DMS153 (cell line): ENCODE results near the gene PDE1C.

Source experiments
- DNase-seq: peaks from one replicate; lab custom pipeline; 2025; lab: John Stamatoyannopoulos, UW

The PDE1C gene

DNA sequence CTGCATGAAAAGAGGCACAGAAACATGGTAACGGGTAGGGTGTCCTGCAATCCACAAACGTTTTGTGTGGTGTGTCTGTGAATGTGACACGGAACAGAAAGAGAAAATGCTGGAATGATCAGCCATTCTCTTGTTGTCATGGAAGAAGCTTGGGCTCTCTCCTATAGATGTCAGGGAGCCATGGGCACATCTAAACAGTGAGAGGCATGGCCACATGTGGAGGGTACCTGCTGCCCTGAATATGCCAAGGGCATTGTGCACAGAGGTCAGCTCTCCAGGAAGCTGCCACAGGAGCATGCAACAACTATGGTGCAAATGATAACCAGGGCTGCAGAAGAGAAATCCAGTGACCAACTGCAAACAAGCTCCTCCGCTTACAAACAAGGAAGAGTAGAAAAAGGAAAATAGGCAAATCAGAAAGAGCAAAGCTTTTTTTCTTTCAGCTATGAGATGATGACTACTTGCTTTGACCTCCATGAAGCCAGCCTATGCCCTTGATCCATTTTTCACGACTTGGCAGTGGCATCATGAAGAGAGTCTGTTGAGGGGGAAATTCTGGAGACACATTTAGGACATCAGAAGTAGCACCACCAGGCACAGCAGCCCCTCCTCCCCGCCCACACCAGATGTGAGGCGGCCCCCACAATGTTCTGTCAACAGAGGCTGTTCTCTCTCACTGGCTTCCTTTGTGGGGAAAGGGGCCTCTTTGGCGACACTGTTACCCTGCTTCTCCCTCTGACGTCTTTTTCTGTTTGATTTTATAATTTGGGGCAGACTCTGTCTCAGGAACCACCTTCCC is 4.8 kb upstream of the PDE1C start:
- no peak for DNase-seq

DNA sequence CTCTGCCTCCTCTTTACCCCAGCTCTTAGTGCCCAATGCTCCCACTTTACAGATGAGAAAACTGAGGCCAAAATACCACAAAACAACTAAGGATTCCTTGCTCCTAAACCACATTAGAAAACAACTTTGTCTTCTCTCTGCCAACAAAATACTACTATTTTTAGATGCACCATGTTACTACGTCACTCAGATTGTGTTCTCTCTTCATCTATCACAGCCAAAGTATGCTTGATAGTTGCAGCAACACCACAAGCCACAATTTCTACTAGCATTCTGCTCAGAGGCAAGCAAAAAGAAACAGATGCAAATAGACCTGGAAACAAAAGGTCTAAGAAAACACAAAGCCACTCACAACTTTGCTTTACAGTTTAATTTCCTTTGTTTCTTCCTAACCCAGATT is 3.3 kb upstream of the PDE1C start:
- DNase-seq = no peak

GRCh38 chr7:32072397-32072796 is 2.2 kb upstream of the PDE1C start:
- no peak for DNase-seq

- no peak for DNase-seq
Observed at GRCh38 chr7:32071466-32072091, 1.4 kb upstream of the PDE1C start.

GRCh38 chr7:32070051-32070405 is 179 bp downstream of the PDE1C start:
- DNase-seq = no peak

- no peak for DNase-seq
Observed at GRCh38 chr7:32069116-32069650, 1.0 kb downstream of the PDE1C start.

DNA sequence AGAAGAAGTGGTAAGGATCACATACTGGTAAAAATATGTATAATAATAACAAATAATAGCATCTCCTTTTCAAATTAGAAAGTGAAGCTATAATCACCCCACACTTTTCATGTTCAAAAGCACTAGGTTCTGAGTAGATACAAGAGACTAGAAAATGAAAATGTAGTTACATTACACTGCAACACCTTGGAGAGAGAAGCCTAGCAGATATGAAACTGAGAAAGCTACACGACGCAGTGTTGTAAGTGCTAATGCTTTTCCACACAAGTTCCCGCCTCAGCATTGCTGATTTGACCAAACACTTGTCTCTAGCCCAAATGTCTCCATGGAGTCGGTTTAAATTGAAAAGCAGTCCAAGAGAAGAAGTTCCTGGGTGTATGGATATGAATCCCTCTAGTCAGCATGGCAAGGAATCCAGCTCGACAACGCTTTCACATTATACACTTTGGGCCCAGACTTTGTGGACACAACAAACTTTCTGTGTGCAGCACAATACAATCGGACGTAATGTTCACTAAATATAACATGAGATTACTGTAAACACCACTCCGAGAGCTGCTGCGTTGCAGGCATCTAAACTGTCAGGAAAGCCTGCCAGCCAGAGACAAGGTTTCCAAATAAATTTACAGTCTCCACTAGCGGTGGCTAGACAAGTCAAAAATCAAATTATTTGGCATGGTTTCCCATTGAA is 1.7 kb downstream of the PDE1C start:
- no peak for DNase-seq

DNA sequence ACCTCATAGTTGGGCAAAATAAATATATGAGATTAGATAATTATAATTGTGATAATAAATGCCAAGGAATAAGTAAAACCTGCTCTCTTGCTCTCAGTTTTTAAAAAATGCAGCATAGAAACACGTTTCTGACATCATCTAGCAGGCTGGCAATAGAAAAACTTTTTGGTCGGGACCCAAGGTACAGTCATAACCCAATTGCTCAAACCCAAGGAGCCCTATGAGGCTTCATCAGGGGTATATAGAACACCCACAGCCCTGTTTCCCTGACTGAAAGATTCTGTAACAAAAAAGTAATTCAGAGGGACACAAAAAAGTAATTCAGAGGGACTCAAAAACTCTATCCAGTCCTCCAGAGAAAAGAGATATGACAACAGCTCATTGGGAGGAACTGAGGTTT is 3.8 kb downstream of the PDE1C start:
- DNase-seq = no peak

DNA sequence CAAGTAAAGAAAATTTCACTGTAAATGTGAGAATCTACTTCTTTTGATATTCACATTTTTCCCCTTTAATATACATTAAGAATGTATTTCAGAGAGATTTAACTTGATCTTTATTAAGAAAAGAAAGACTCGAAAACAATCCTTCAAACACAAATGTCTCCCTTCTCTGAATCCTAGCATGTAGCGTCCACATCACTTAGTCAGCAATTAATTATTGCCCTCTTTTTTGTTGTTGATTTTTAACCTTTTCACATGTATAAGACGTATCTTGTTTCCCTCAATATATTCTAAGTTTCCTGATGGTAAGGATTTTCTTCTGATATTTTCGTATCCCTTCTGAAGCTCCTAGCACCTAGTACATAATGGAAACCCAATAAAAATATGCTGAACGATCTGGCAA is 6.6 kb downstream of the PDE1C start:
- no peak for DNase-seq

GRCh38 chr7:32062150-32062549 is 8.1 kb downstream of the PDE1C start:
- DNase-seq = peak; percentile 20

- no peak for DNase-seq
Observed at GRCh38 chr7:32061346-32061745, 8.9 kb downstream of the PDE1C start.

DNA sequence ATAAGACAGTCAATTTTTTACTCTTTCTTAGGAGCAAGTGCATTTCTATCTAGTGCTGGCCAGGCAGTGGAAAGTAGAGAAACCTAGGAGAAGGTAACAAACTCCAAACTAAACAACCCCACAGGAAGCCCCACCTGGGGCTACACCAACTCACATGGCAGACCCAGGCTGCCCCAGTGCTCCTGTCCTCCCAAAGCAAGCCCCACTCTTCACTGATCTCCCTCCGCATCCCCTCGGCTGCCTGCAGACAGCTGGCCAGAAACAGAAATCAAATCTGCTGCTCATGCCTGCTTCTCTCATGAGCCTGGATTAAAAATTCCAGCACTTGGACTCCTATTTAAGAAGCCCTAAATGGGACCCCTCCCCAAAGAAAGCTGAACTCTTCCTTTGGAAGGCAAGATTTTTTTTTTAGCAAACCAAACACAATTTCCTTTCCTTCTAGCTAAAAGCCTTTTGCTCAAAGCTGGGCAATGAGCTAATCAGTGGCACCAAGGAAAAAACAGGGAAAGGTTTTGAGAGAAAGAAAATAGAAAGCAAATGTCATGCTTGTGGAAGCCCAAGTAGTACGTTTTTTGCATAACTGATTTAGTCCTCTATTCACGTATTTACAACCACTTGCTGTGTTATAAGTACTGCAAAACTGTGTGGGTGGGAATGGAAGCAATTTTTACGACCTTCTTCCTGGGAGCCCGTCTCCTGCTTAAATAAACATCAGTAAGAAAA is 10.8 kb downstream of the PDE1C start:
- peak; percentile 38 for DNase-seq

GRCh38 chr7:32058002-32058401 is 12.2 kb downstream of the PDE1C start:
- no peak for DNase-seq

DNA sequence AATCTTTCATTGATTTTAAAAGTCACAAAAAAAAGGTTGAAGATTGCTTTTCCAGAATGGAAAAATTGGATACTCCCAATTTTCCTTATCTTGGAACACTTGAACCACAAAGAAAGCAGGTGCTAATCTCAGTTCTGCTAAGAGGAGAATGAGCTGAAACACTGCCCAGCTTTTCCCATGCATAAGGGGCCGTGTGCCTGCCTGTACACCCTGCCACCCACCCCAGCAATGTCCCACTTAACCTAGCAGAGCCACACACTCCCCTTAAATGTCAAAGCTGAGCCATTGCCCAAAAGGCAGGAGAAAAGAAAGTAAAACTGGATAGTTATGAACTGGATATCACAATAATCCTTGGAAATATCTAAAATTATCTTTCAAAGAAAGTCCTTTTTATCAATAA is 13.4 kb downstream of the PDE1C start:
- DNase-seq = no peak

GRCh38 chr7:32053204-32053603 is 17.0 kb downstream of the PDE1C start:
- DNase-seq = no peak

DNA sequence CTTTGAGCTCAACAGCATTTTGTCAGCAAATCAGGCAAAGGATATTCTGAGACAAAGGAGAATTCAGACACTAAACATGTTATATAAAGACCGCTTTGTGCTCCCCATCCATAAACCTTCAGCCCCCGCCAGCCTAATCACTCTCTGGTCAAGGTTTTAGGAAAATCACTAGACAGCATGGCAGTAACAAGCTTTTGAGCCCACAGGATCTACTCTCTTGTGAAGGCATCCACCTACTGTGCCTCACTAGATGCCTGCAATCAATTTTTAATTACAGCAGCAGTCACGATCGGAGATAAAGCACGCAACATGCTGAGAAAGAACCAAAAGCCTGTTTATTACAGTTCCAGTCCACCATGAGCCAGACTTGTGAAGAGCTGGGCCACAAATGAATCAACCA is 19.1 kb downstream of the PDE1C start:
- DNase-seq = no peak

- DNase-seq = no peak
Observed at GRCh38 chr7:32049599-32049998, 20.6 kb downstream of the PDE1C start.

DNA sequence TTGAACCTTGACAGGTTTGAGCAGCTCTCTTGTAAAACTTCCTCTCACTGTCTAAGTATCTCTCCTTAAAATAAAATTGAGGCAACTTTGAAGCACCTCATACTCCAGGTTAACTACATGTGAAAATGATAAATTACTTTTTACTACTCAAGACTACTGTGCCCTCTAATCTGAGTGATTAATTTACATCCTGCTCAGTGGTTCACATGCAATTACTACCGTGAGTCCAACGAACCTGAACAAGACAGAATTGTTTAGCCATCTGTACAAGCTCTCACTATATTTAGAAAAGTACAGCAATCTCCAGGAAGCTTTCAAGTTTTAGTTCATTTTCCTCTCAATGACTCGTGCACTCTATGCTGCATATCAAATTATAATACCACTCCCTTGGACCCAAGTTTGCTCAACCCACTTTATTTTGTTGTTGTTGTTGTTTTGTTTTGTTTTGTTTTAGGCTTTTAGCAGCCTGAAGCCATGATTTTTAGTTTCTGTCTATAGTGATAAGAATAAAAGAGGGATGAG is 21.2 kb downstream of the PDE1C start:
- no peak for DNase-seq

DNA sequence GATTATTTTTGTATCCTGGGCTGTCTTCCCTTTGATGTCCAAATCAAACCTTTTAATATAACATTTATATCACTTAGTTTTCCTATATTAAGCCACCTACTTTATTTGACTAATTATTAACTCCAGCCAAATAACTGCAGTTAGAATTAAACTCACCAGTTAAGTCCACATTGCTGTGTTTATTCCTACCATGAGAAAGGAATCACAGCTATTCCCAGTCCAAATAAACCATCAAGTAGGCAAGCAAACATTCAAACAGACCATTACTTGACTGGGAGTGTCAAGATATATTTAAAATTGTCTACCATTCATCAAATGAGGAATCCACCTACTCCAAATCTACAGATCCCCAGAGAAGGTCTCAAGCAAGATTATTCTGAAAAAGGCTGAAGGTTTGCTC is 22.4 kb downstream of the PDE1C start:
- DNase-seq = no peak

- no peak for DNase-seq
Observed at GRCh38 chr7:32047075-32047474, 23.1 kb downstream of the PDE1C start.

- no peak for DNase-seq
Observed at GRCh38 chr7:32045228-32045627, 25.0 kb downstream of the PDE1C start.

GRCh38 chr7:32044739-32045138 is 25.5 kb downstream of the PDE1C start:
- no peak for DNase-seq
